GM23338 (cell line): Measurements from ENCODE around the gene VPS54. TPM values are rescaled to one million over a fixed set of nuclear protein-coding genes. Genes with fewer than 3 reads are reported as not detected.

Experiments
- ATAC-seq: fragments of 200-7000 bp; cut with Tn5 transposase; 3 replicates; pipeline ENCODE4 v1.9.1; 2020
- DNase-seq: peaks from one replicate; pipeline ENCODE4 v3.0.0-alpha.2; 2015; ENCODE audit warnings: low spot score
- H2AFZ ChIP-seq: fragments of 200-600 bp; sonication (generic); 2 replicates; pipeline ENCODE4 v1.8.0; 2016; ENCODE audit warnings: antibody characterized with exemption, mild to moderate bottlenecking, moderate library complexity
- H3F3A ChIP-seq: fragments of 200-600 bp; sonication (generic); replicated peaks from 2 replicates; pipeline ENCODE4 v1.8.0; 2017; ENCODE audit warnings: antibody characterized with exemption, mixed run types, low read depth
- H3K27ac ChIP-seq: fragments of 200-600 bp; sonication (generic); 2 replicates; pipeline ENCODE4 v1.6.1; 2016; ENCODE audit warnings: low read depth
- H3K27me3 ChIP-seq: fragments of 200-600 bp; sonication (generic); 2 replicates; pipeline ENCODE4 v1.8.0; 2016; ENCODE audit warnings: mild to moderate bottlenecking, mixed run types, moderate library complexity; ENCODE audit not compliant: insufficient read depth
- H3K36me3 ChIP-seq: fragments of 200-600 bp; sonication (generic); 2 replicates; pipeline ENCODE4 v1.8.0; 2016; ENCODE audit warnings: mild to moderate bottlenecking; ENCODE audit not compliant: insufficient read depth
- H3K4me1 ChIP-seq: fragments of 200-600 bp; sonication (generic); 2 replicates; pipeline ENCODE4 v1.8.0; 2016; ENCODE audit warnings: mild to moderate bottlenecking, moderate library complexity; ENCODE audit not compliant: insufficient read depth
- H3K4me2 ChIP-seq: fragments of 200-600 bp; sonication (generic); 2 replicates; pipeline ENCODE4 v1.7.1; 2017; ENCODE audit warnings: mixed run types
- H3K4me3 ChIP-seq: fragments of 200-600 bp; sonication (generic); 2 replicates; pipeline ENCODE4 v1.6.1; 2016; ENCODE audit warnings: mixed run types
- H3K79me2 ChIP-seq: fragments of 200-600 bp; sonication (generic); replicated peaks from 2 replicates; pipeline ENCODE4 v1.8.0; 2017; ENCODE audit warnings: mild to moderate bottlenecking; ENCODE audit not compliant: insufficient read depth
- H3K9me2 ChIP-seq: fragments of 200-600 bp; sonication (generic); 2 replicates; pipeline ENCODE4 v1.8.0; 2017; ENCODE audit not compliant: insufficient read depth
- H4K20me1 ChIP-seq: fragments of 200-600 bp; sonication (generic); replicated peaks from 2 replicates; pipeline ENCODE4 v1.8.0; 2017; ENCODE audit warnings: mild to moderate bottlenecking; ENCODE audit not compliant: insufficient read depth
- H3K27ac Mint-ChIP-seq: 2 replicates; pipeline ENCODE4 v1.8.0; 2020; ENCODE audit warnings: inconsistent platforms, mild to moderate bottlenecking, moderate library complexity, mixed read lengths
- H3K27me3 Mint-ChIP-seq: 3 replicates; pipeline ENCODE4 v1.8.0; 2022; ENCODE audit warnings: low read depth, mild to moderate bottlenecking, moderate library complexity, mixed read lengths, inconsistent platforms; ENCODE audit not compliant: insufficient read depth, poor library complexity
- H3K36me3 Mint-ChIP-seq: 3 replicates; pipeline ENCODE4 v1.8.0; 2021; ENCODE audit warnings: low read depth, mild to moderate bottlenecking, inconsistent platforms, moderate library complexity, mixed read lengths
- H3K4me1 Mint-ChIP-seq: 3 replicates; pipeline ENCODE4 v1.8.0; 2020; ENCODE audit warnings: mild to moderate bottlenecking, inconsistent platforms, mixed read lengths
- H3K4me3 Mint-ChIP-seq: 3 replicates; pipeline ENCODE4 v1.8.0; 2021; ENCODE audit warnings: moderate library complexity, mild to moderate bottlenecking, inconsistent platforms, mixed read lengths
- H3K9me3 Mint-ChIP-seq: 3 replicates; pipeline ENCODE4 v1.8.0; 2020; ENCODE audit warnings: moderate library complexity, mild to moderate bottlenecking, inconsistent platforms, mixed read lengths
- CREB1 ChIP-seq: fragments of 250-450 bp; sonication (Bioruptor Pico); IDR thresholded peaks from 2 replicates; pipeline ENCODE4 v1.5.0; 2020; ENCODE audit warnings: low read depth, mild to moderate bottlenecking, moderate library complexity
- CTCF ChIP-seq, 2 experiments: fragments of 200-600 bp in 1 of 2; sonication (generic) in 1 of 2; conservative IDR thresholded peaks; 2 replicates each; pipeline versions ENCODE4 v1.5.1 to v1.6.1; 2016 to 2017; ENCODE audit warnings: antibody characterized with exemption in 2 of 2, low read depth in 2 of 2, mild to moderate bottlenecking in 2 of 2, moderate library complexity in 1 of 2
- ETS1 ChIP-seq: IDR thresholded peaks from 2 replicates; pipeline ENCODE4 v1.6.1; 2016; ENCODE audit warnings: antibody characterized with exemption
- EZH2 ChIP-seq: fragments of 200-600 bp; sonication (generic); IDR thresholded peaks from one replicate; pipeline ENCODE4 v1.8.0; 2017; ENCODE audit warnings: antibody characterized with exemption, mild to moderate bottlenecking, low read depth; ENCODE audit not compliant: unreplicated experiment
- EZH2phosphoT487 ChIP-seq: fragments of 200-600 bp; sonication (generic); IDR thresholded peaks from one replicate; pipeline ENCODE4 v1.8.1; 2018; ENCODE audit warnings: antibody characterized with exemption; ENCODE audit not compliant: unreplicated experiment
- JUNB ChIP-seq: IDR thresholded peaks from one replicate; pipeline ENCODE4 v1.6.1; 2016; ENCODE audit warnings: antibody characterized with exemption; ENCODE audit not compliant: unreplicated experiment
- NANOG ChIP-seq: IDR thresholded peaks from 2 replicates; pipeline ENCODE4 v1.6.1; 2016; ENCODE audit warnings: antibody characterized with exemption, borderline replicate concordance
- REST ChIP-seq: IDR thresholded peaks from one replicate; pipeline ENCODE4 v1.6.1; 2018; ENCODE audit warnings: antibody characterized with exemption; ENCODE audit not compliant: unreplicated experiment
- STAT1 ChIP-seq: IDR thresholded peaks from one replicate; pipeline ENCODE4 v1.6.1; 2016; ENCODE audit warnings: antibody characterized with exemption; ENCODE audit not compliant: unreplicated experiment
- ZNF114 ChIP-seq: fragments of 250-450 bp; sonication (Bioruptor Pico); IDR thresholded peaks from 2 replicates; pipeline ENCODE4 v1.5.0; 2020; ENCODE audit warnings: mild to moderate bottlenecking, moderate library complexity
- ZNF331 ChIP-seq: fragments of 250-450 bp; sonication (Bioruptor Pico); IDR thresholded peaks from 2 replicates; pipeline ENCODE4 v1.5.0; 2020; ENCODE audit warnings: low read depth, mild to moderate bottlenecking, moderate library complexity
- ZNF462 ChIP-seq: fragments of 250-450 bp; sonication (Bioruptor Pico); IDR thresholded peaks from 2 replicates; pipeline ENCODE4 v1.5.0; 2020; ENCODE audit warnings: mild to moderate bottlenecking, moderate library complexity
- polyA plus RNA-seq: library from polyadenylated mRNA; unstranded; fragments of >200 nt; fragmentation: Nextera tagmentation; extraction: Ambion mirVana; gene quantifications from 2 replicates; pipeline ENCODE4 v1.2.1, GENCODE V29; 2016
- total RNA-seq: library from RNA; depleted of rRNA; stranded (reverse); fragments of >200 nt; shearing (Covaris generic); gene quantifications from 2 replicates; pipeline ENCODE4 v1.2.3, GENCODE V29; 2014

The VPS54 gene
- total and polyA plus RNA-seq, 2 experiments from 2014 or later: 6.6 to 17.0 TPM

GRCh38 chr2:64052463-64053241 lies 33.4 kb upstream of the VPS54 start:
- H3K27me3 Mint-ChIP-seq: peaks cover 4% of the 10 kb centered on the region
- peaks cover 30% of the 10 kb centered on the region for H3K4me1 Mint-ChIP-seq
- 0 out of 2 replicates have a peak, but pooled peaks cover 3% of the 10 kb centered on the region for H3F3A ChIP-seq
- H3K4me2 ChIP-seq: peak overlapping the region; percentile 43
- H3K36me3 Mint-ChIP-seq: no peaks in the 10 kb centered on the region
- H4K20me1 ChIP-seq: no peaks in the 10 kb centered on the region
- no peak overlapping the region for H3K4me3 Mint-ChIP-seq
- H3K36me3 ChIP-seq: no peaks in the 10 kb centered on the region
- peak overlapping the region; percentile 61; the same call in 1 of the 2 replicates for H2AFZ ChIP-seq
- H3K4me3 ChIP-seq: no peak overlapping the region
- no peaks in the 10 kb centered on the region for H3K79me2 ChIP-seq
- H3K9me3 Mint-ChIP-seq: no peaks in the 10 kb centered on the region
- no peak for ATAC-seq
- DNase-seq: no peak
- peaks cover 17% of the 10 kb centered on the region for H3K4me1 ChIP-seq
- H3K9me2 ChIP-seq: no peaks in the 10 kb centered on the region
- no peak overlapping the region for H3K27ac Mint-ChIP-seq
- H3K27me3 ChIP-seq: no peaks in the 10 kb centered on the region
- TF ChIP-seq ETS1 (no peak), EZH2phosphoT487 (no peak), EZH2 (no peak), CTCF (conservative IDR thresholded peaks at IDR 0.05; ENCODE audit: low read depth in 2 of 2) (no peak), JUNB (no peak), ZNF331 (no peak), ZNF114 (CRISPR knock-in tag) (no peak), REST (no peak), NANOG (no peak), ZNF462 (CRISPR knock-in tag) (no peak), CREB1 (CRISPR knock-in tag) (no peak), STAT1 (no peak)
- H3K27ac ChIP-seq: no peak overlapping the region
